Keratinocyte (primary cell): ENCODE data around the gene OR52W1. TPM values are rescaled to one million over a fixed set of nuclear protein-coding genes. Genes with fewer than 3 reads are reported as not detected.

Experiments
- DNase-seq: peaks from one replicate; pipeline ENCODE4 v3.0.0-alpha.2; 2011; ENCODE audit warnings: low read depth, missing footprints, low spot score
- FAIRE-seq: peaks from 2 replicates; lab custom pipeline; 2011; peaks lifted over from hg19 to GRCh38; lab: Jason Lieb, UNC
- H2AFZ ChIP-seq: 2 replicates; pipeline ENCODE4 v1.6.0; 2012; ENCODE audit warnings: low read length, control low read depth, inconsistent platforms; ENCODE audit not compliant: control insufficient read depth
- H3K27ac ChIP-seq: 2 replicates; pipeline ENCODE4 v1.5.1; 2011; ENCODE audit warnings: low read length; ENCODE audit not compliant: control insufficient read depth, insufficient read depth
- H3K27me3 ChIP-seq: 3 replicates; pipeline ENCODE4 v1.6.0; 2011; ENCODE audit warnings: low read length; ENCODE audit not compliant: control insufficient read depth, insufficient read depth; ENCODE audit errors: extremely low read depth
- H3K36me3 ChIP-seq, 2 experiments: 2 replicates in 1 of 2; 3 replicates in 1 of 2; pipeline ENCODE4 v1.5.1; 2011; ENCODE audit warnings: low read length in 2 of 2, mild to moderate bottlenecking in 1 of 2; ENCODE audit not compliant: control insufficient read depth in 2 of 2, insufficient read depth in 2 of 2; ENCODE audit errors: extremely low read depth in 1 of 2
- H3K4me1 ChIP-seq: 3 replicates; pipeline ENCODE4 v1.5.1; 2011; ENCODE audit warnings: low read length; ENCODE audit not compliant: control insufficient read depth, insufficient read depth; ENCODE audit errors: extremely low read depth
- H3K4me2 ChIP-seq: 3 replicates; pipeline ENCODE4 v1.6.0; 2011; ENCODE audit warnings: low read depth, low read length; ENCODE audit not compliant: control insufficient read depth, insufficient read depth; ENCODE audit errors: extremely low read depth
- H3K4me3 ChIP-seq, 3 experiments: fragments of 200-600 bp in 1 of 3; sonication (generic) in 1 of 3; 2 replicates in 2 of 3; 3 replicates in 1 of 3; pipeline ENCODE4 v1.5.1; 2011 to 2016; ENCODE audit warnings: low read length in 3 of 3, mild to moderate bottlenecking in 3 of 3, control low read depth in 2 of 3, inconsistent platforms in 1 of 3, low read depth in 1 of 3, mixed read lengths in 1 of 3, mixed run types in 1 of 3, moderate library complexity in 1 of 3; ENCODE audit not compliant: control insufficient read depth in 2 of 3, insufficient read depth in 2 of 3; ENCODE audit errors: extremely low read depth in 1 of 3
- H3K79me2 ChIP-seq: 2 replicates; pipeline ENCODE4 v1.6.0; 2012; ENCODE audit warnings: low read length; ENCODE audit not compliant: control insufficient read depth, insufficient read depth
- H3K9ac ChIP-seq: 3 replicates; pipeline ENCODE4 v1.6.0; 2011; ENCODE audit warnings: low read length; ENCODE audit not compliant: control insufficient read depth, insufficient read depth; ENCODE audit errors: extremely low read depth
- H3K9me1 ChIP-seq: 3 replicates; pipeline ENCODE4 v1.6.0; 2011; ENCODE audit warnings: low read length; ENCODE audit not compliant: control insufficient read depth, insufficient read depth; ENCODE audit errors: extremely low read depth
- H3K9me3 ChIP-seq: 2 replicates; pipeline ENCODE4 v1.5.1; 2012; ENCODE audit warnings: low read depth, low read length; ENCODE audit not compliant: control insufficient read depth
- H4K20me1 ChIP-seq: 3 replicates; pipeline ENCODE4 v1.6.0; 2011; ENCODE audit warnings: low read length; ENCODE audit not compliant: control insufficient read depth, insufficient read depth; ENCODE audit errors: extremely low read depth
- CTCF ChIP-seq, 3 experiments: IDR thresholded peaks in 1 of 3; conservative IDR thresholded peaks in 1 of 3; optimal IDR thresholded peaks in 1 of 3; 2 replicates in 2 of 3; 3 replicates in 1 of 3; pipeline versions ENCODE3 to v1.5.1; 2011; ENCODE audit warnings: low read length in 3 of 3, mild to moderate bottlenecking in 3 of 3, moderate library complexity in 2 of 3, control low read depth in 1 of 3, inconsistent platforms in 1 of 3; ENCODE audit not compliant: insufficient read depth in 2 of 3; ENCODE audit errors: extremely low read depth in 1 of 3
- EZH2 ChIP-seq: IDR thresholded peaks from one replicate; pipeline ENCODE4 v1.6.1; 2012; ENCODE audit warnings: inconsistent platforms, mild to moderate bottlenecking, low read length, moderate library complexity
- dilution Hi-C: fragments of 300-500 bp; cut with MboI; formaldehyde crosslinking; loops from one replicate; pipeline ENCODE4 v1.7.0; 2020; ENCODE audit warnings: low sequenced_read_pairs; ENCODE audit not compliant: extremely low pct_ligation_motif_present
- polyA plus RNA-seq, 5 experiments: library from polyadenylated mRNA; depleted of rRNA in 3 of 5; stranded (reverse) in 3 of 5; stranded (forward) in 1 of 5; unstranded in 1 of 5; fragments of >200 nt; gene quantifications; 1 replicate in 1 of 5; 2 replicates in 3 of 5; 3 replicates in 1 of 5; pipeline versions ENCODE4 v1.2.1 to v1.2.3, GENCODE V29; 2011 to 2012; ENCODE audit warnings: missing spikeins in 2 of 5, low read depth in 1 of 5, low replicate concordance in 1 of 5

Gene OR52W1
- polyA plus RNA-seq, 1 donor (not counting 4 experiments of a cell fraction or from before 2014, with no cell fraction given): not detected

GRCh38 chr11:6229911-6230310, 30.9 kb downstream of the OR52W1 start:
- Histone ChIP-seq H3K4me2 (no peak overlapping the region), H3K9ac (no peak overlapping the region), H3K36me3 (peaks cover 0 to 1% of the 10 kb centered on the region in 2 experiments), H3K9me1 (no peaks in the 10 kb centered on the region), H3K79me2 (peaks cover 75% of the 10 kb centered on the region), H4K20me1 (peaks cover 2% of the 10 kb centered on the region), H3K27me3 (no peaks in the 10 kb centered on the region), H3K4me1 (peaks cover 15% of the 10 kb centered on the region), H3K4me3 (no peak overlapping the region), H2AFZ (no peak overlapping the region), H3K27ac (no peak overlapping the region), H3K9me3 (no peaks in the 10 kb centered on the region)
- TF ChIP-seq EZH2 (no peak), CTCF (optimal IDR thresholded peaks at IDR 0.05 in 1 of 3, IDR thresholded peaks at IDR 0.05 in 1 of 3, conservative IDR thresholded peaks at IDR 0.05 in 1 of 3; ENCODE audit: extremely low read depth in 1 of 3, insufficient read depth in 2 of 3, low read length in 3 of 3) (no peak)
- FAIRE-seq: no peak
- dilution Hi-C loops: no loop called here
- DNase-seq: no peak

DNA sequence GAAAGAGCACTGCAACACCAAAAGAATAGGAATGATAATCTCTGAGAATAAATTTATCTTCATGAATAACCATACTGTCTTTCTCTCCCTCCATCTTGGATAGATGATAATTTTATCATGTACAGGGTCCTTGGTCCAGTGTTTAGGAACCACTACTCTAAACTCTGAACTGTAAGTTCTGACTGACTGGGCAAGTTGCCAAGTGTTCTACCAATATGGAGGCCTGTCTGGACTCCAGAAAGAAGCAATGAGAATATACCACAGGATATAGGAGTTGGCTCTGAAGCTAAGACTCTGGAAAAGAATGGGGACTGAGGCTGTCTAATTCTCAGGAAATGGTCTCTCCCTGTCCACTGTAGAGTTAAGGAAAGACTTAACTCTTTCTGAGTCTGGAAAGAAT, 33.9 kb downstream of the OR52W1 start:
- H3K27me3 ChIP-seq: no peaks in the 10 kb centered on the region
- no peak for FAIRE-seq
- no peak overlapping the region for H3K27ac ChIP-seq
- H2AFZ ChIP-seq: no peak overlapping the region
- peaks cover 10% of the 10 kb centered on the region for H3K4me1 ChIP-seq
- TF ChIP-seq EZH2 (no peak), CTCF (optimal IDR thresholded peaks at IDR 0.05 in 1 of 3, IDR thresholded peaks at IDR 0.05 in 1 of 3, conservative IDR thresholded peaks at IDR 0.05 in 1 of 3; ENCODE audit: extremely low read depth in 1 of 3, insufficient read depth in 2 of 3, low read length in 3 of 3) (no peak)
- H3K36me3 ChIP-seq: no peaks in the 10 kb centered on the region
- no peak overlapping the region for H3K9ac ChIP-seq
- dilution Hi-C loops: no loop called here
- peaks cover 2% of the 10 kb centered on the region for H4K20me1 ChIP-seq
- peak overlapping the region; percentile 86 for H3K4me2 ChIP-seq
- DNase-seq: no peak
- no peak overlapping the region for H3K4me3 ChIP-seq
- H3K9me3 ChIP-seq: no peaks in the 10 kb centered on the region
- peaks cover 60% of the 10 kb centered on the region for H3K79me2 ChIP-seq
- H3K9me1 ChIP-seq: no peaks in the 10 kb centered on the region
